HG03139 (cell line): ENCODE results near the gene DUSP10.
A peak's percentile ranks its signal among the peaks of the same experiment; 100 is the strongest.

Experiments used
- ATAC-seq: cut with Tn5 transposase; IDR thresholded peaks from one replicate; pipeline ENCODE4 v1.9.1; 2021; ENCODE audit not compliant: unreplicated experiment

DUSP10 gene

DNA sequence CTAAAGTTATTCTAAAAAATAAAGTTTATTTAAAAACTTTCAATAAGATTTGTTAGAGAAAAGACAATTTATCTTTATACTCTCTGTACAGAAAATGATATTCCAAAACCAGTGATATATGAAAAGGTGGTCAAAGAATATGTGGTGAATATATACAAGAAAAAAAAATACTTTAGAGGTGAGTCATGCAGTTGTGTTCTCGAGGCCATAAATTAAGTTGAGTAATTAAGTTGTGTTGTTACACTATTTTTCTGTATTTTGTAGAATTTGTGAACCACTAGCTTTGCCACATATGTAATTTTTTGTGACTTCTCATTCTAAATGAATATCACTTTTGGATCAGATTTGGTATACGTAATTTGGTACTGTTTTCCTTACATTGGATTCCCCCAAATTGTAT lies 23.6 kb upstream of the DUSP10 start:
- no peak for ATAC-seq

DNA sequence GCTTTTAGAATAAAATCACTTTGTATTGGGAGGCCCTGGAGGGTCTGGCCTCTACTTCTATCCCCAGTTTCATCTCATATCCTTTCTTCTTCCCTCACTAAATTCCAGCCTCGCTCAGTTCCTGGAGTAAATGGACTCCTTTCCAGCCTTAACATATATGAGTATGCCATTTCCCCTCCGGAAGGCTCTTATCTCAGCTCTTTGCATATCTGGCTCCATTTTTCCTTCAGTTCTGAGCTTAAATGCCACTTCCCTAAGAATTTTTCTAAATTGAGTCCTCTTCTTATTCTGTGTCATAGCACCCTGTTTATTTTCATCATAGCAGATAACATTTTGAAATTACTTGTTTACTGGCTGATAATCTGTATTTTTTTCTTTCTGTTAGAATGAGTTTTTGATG lies 20.2 kb upstream of the DUSP10 start:
- ATAC-seq, result no peak

DNA sequence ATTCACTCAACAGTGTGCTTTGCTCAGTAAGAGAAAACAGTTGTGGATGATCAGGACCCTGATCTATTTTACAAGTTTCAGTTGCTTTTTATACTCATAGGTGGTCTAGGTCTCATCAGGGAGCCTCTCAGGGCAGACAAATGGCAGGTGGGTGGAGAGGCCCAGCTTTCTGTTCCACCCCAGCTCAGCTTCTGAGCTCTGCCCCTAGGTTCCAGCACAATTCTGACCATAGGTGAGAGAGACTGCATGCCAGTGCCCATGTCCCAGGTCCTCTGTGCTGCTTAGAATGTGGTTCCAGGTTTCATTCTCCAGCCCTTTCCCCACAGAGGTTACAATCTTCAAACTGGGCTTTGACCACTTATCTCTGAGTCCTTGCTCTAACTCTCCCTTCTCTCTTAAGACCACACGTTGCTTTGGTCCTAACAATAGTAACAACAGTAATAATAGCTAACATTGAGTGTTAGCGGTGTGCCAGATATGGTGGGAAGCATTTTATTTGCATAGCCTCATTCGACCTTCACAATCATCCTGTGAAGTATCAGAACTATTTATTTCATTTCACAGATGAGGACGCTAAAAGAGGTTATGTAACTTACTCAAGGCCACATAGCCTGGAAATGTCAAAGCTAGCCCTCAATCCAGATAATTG lies 19.6 kb upstream of the DUSP10 start:
- peak; percentile 55 for ATAC-seq

DNA sequence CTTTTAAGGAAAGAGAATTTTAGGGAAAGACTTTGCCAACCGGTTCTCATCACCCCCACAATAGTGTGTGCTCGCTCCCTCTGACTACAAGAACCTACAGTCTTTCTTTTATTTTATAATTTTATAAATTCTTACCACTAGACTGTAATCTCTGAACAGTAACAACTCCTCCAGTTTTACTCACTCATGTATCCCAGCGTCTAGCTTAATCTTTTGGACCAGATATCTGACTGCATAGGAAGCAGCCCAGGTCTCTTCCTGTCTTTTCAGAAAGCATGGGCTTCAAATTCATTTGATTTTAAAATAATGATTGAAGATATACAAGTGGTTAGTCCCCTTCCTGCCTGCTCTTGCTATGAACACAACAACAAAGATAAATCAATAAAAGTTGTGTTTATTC lies 19.0 kb upstream of the DUSP10 start:
- no peak for ATAC-seq

DNA sequence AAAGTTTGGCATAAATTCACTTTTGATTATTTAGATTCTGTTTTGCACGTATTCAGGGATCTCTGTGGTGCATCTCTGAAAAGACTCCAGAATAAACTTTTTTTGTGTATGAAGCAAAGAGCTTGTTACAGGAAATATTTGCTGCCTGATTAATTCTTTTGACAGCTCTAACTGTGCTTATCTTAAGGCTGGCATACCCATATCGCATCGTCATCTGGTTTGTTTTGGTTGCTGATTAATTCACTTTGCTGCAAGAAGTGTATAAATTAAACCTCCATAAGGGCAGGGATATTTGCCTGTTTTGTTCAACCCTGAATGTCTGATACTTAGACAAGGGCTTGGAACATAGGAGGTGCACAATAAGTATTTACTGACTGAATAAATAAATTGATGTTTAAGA lies 17.5 kb upstream of the DUSP10 start:
- no peak for ATAC-seq

DNA sequence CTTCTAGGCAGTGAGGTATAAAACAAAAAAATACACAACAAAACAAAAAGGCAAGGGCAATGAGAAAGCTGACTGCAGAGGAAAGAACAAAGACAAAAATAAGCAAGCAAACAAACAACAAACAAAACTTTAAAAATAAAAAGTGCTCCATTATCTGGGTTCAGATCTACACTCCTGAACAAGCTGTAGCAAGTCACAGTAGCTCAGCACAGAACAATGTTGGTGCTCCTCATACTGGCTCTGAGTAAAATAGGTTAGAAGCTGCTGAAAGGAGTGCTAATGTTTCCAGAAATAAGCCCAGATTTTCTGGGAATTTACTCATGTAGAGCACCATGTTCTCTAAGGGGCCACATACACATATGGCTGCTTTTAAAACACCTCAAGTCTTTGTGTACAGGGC lies 16.6 kb upstream of the DUSP10 start:
- ATAC-seq, result no peak

DNA sequence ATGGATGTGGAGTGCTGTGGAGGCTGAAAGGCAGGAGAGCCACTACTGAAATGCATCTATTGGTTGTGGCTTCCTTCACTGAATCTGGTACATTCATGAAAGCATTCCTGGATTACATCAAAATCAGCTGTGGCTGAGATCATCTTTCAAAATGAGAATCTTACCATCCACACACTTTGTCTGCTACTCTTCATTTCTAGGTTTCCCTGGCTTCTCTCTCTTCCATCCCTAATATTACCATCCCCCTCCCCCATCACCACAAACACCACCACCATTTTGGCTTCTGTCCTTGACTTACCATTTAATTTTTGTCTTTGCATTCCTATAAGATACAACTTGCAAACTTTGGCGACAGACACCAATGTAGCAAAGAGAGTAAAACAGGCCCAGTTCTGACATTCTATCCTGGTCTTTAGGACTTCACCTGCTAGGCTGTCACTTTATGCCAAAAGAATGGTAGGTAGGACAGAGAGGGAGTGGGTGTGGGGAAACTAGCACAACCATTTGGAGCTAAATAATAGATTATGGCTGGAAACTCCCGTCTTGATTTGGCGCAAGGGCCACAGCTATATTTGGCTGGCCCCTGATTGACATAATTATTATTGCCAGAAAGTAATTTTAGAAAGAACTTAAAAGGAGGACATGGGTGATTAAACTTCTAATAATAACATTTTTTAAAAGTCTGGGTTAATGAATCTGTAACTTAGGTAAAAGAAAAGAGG lies 15.1 kb upstream of the DUSP10 start:
- no peak for ATAC-seq

DNA sequence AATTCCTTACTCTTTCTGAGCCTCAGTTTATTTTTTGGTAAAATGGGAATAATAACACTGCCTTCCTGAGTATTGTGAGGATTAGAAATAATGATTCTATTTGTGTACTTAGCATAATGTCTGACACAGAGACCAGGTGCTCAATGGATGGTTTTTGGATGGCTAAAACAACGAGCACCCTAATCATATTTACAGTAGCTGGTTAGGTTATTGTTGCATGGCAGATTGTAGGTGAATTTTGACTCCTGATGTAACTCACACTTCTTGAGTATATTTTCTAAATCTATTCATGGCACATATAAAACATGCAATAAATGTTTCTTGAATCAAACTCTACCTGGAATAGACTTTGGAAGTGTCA lies 11.9 kb upstream of the DUSP10 start:
- ATAC-seq, result peak; percentile 20

DNA sequence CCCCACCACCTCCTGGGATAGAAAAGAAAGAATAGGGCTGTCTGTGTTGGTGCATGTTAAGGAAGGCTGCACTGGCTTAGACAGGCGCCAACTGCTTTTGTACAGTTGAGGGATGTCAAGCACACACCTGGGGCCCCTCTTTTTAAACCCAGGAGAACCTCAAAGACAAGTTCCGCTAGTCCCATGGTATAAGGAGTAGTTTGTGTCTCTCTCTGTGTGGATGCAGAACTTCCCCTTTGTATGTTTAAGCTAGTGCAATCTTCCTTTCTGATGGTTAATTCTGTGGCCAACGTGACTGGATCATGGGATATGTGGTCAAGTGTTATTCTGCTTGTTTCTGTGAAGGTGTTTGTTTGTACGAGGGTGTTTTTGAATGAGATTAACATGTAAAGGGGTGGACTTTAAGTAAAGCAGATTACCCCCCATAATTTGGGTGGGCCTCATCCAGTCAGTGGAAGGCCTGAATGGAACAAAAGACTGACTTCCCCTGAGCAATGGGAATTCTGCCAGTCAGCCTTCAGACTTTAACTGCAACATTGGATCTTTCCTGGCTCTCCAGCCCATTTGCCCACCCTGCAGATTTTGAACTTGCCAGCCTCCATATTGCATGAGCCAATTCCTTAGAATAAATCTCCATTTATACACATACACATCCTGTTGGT lies 9.5 kb upstream of the DUSP10 start:
- no peak for ATAC-seq

DNA sequence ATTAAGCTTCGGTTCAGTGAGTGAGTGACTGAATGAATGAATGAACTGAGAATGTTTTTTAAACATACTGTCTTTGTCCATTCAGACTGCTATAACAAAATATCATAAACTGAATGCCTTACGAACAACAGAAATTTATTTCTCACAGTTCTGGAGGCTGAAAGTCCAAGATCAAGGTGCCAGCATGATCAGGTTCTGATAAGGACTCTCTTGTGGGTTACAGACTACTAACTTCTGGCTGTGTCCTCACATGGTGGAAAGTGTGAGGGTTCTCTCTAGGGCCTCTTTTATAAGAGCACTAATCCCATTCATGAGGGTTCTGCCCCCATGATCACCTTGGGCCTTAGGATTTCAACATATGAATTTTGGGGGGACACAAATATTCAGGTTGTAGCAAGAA lies 7.1 kb upstream of the DUSP10 start:
- no peak for ATAC-seq

DNA sequence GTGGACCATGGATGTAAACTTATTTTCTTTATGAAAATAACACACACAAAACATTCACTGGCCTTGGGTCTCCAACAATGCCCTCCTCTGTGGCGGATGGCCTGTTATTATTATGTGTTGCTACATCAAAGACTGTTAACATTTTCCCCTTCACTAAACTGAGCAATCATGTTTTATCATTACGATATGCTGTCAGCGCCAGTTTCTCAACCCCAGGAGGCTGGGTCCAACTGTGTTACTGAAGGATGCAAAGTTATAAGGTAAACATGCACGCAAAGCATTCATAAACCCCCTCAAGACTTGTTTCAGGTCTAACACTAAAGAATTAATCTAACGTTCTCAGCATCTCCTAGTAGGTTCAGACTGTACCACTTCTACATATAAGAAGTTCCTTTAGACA lies 6.0 kb upstream of the DUSP10 start:
- ATAC-seq, result no peak

DNA sequence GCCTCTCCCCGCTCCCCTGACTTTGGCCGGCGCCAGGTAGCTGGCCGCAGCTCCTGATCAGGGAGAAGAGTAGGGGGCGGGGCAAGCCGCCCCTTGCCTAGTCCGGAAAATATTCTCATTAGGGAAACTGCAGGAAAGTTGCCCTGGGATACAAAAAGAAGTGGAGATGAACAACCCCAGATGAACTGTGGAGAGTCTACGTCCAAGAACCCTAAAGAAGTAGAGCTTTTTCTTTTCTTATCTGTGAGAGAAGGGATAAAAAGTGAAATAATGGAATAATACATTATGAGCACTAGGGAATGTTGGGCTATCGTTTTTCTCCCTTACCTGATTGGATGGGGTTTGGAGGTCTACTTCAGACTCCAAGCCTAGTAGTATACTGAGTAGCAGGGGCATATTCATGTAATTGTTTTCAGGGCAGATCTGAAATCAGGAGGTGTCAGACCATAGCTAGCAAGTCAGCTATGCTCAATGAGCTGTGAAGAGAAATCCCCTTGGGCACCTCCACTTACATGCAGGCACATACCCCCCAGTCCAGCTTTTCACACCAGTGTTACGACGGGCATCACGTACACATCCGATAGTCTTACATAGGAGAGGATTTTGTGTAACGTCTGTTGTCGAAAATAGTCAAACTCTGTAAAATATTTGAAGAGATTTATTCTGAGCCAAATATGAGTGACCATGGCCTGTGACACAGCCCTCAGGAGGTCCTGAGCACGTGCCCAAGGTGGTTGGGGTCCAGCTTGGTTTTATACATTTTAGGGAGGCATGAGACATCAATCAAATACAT lies 1.7 kb upstream of the DUSP10 start:
- no peak for ATAC-seq

DNA sequence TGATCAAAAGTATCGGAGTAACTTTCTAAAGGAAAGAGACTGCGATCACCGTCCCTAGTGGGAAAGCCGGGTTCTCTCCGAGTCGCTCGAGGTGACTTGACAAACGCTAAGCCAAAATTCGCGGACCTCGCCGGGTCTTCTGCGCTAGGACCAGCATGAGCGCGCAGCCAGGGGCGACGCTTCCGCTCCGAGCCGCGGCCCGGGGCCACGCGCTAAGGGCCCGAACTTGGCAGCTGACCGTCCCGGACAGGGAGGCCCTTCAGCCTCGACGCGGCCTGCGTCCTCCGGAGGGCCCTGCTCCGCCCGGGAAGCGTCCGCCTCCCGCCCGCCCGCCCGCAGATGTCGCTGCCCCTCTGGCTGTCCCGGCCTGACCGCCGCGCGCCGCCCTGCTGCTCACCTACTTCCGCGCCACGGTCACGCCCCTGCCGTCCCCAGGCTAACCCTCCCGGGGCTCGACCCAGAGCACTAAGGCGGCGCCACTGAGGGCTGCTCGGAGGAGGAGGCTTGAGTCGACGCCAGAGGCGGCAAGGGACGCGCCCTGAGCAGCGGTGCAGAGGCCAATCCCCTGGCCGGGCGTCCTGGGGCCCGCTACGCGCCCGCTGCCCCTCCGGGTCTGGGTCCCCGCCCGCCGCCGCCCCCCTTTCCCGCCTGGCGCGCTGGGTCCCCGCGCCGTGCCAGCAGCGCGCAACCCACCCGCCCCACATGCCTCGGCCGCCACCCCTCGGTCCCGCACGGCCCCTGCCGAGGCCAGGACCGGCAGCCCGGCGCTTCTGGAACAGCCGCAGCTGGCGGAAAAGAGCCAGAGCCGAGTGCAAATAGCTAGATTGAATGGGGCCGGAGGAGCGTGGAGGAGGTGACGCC lies 896 bp upstream of the DUSP10 start:
- ATAC-seq, result peak; percentile 43

DNA sequence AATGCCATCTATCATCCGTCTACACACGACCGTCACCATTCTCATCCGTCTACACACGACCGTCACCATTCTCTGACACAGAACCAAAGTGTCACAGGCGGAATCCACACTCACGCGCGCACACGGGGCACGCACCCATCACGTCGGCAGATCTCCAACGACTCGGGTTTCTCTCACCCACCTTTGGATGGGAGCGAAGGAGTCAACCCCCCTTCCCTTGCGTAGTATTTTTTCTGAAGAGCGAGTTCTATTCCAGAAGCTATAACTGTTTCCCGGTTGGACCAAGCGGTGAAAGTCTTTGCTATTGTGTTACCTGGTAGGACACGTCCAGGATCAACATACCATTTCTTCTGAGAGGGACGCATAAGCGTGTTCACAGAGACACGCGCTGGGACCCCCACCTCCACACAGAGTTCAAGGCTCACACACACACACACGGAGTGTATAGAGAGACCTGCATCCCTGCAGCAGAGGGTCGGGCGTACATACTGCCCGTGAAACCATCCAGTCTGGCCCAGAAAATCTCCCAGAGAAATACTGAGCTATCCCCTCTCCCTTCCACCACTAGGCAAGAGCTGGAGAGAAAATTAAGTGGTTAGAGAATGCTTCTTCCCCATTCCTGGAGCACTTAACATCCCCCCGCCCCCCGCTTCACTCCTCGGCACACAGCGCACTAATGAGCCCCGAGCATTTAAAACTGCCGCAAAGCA lies 741 bp downstream of the DUSP10 start:
- no peak for ATAC-seq

DNA sequence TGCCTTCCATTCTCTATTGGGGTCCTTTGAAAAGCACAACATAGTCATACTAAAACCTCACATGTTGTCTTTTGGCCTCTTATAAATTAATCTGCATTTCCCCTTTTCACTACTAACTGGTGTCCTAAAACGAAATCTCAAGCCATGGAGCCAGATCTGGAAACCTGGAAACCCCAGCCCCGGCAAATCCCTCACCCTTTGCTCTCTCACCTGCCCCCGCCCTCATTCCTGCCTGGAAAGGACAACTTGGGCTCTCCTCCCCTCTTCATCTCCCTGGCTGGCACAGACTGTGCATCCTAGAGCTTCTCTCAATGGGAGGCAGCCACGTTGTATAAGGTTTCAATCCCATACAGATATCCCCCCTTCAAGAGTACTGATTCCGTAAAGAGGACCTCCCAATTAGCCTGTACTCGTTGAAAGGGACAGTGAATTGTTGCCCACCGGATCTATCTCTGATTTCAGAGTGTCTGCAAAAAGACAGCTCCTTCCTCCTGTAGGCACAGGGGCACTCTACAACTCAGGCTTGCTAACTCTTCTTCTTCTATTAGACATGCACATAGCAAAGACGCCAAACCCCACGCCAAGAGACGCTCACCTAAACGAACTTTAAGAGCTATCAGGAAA lies 1.4 kb downstream of the DUSP10 start:
- ATAC-seq, result no peak

DNA sequence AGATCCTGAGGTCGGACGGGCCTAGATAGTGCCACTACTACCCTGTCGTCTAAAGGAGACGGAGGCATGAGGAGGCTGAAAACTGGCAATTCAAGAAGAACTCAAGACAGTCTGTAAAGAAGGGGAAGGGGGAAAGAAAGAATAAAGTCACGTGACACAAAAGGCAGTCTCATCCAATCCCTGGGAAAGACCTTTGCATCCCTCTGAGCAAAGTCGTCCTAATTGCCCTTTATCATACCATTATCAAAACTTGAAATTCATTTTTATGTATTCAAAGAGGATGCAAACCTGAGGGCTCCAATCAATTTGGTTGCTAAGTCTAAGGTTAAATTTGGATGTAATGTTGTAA lies 2.2 kb downstream of the DUSP10 start:
- ATAC-seq, result no peak

DNA sequence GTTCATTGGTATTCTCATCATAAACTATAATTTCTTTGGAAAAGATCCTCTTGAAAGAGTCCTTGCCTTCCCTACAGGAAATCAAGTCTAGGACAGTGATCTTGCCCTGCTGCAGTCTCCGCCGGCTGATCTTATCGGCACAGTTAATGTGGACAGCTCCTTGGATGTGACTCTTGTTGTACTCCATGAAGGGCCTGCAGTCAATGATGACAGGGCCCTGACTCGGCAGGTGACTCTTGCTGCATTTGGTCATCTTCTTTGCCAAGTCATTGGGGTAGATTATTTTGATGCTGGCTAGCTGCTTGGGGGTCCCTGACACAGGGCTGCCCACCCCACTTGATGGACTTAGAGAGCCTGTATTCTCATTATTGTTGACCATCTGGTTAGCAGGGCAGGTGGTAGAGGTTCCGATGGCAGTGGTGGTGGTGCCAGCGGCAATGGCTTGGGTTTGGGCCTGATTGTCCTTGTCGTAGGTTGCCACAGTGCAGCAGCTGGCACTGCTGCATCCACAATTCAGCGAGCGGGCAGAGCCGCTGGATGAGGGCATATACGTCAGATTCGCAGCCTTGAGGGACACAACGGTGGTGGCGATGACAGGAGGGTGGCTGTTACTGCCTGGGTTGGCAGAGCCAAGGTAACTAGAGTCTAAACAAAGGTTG lies 2.7 kb downstream of the DUSP10 start:
- ATAC-seq, result no peak

DNA sequence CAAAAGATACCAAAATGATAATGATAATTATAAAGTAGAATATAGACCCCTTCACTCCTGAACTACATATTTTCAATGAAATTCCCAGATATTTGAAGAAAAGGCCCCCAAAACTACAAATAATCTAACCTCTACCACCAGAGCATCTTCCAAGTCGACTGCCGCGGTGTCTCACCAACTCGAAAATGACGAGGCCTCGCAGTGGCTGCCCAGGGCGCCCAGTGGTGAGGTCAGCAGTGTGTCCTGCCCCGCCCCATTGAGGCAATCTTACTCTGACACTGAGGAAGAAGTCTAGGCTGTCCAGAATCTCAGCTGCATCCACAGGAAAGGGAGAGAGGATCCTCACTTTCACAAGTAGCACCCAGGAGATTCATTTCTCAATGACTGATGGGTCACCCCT lies 5.2 kb downstream of the DUSP10 start:
- ATAC-seq, result no peak

DNA sequence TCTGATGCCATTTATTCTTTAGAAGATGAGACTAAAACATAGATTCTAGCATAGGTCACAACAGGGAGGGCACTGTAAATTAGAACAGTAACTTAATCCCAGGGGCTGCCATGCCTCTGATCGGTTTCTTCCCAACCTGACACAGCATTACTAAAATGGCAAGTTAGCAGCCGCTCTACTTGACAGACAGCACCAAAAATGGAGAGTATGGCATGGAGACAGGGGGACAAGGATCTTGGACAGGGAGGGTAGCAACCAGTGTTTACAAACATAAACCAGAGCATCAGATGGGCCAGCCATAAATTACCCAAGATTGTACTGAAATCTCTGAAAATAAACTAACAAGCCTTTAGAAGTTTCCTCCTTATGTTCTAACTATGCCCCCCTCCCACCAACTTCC lies 5.9 kb downstream of the DUSP10 start:
- no peak for ATAC-seq
